GM21528 (cell line): ENCODE results near the gene AGR2.

ENCODE experiments used
- ATAC-seq: cut with Tn5 transposase; IDR thresholded peaks from one replicate; pipeline ENCODE4 v1.9.1; 2021; ENCODE audit warnings: mild to moderate bottlenecking, moderate library complexity; ENCODE audit not compliant: unreplicated experiment, low FRiP score

The AGR2 gene

DNA sequence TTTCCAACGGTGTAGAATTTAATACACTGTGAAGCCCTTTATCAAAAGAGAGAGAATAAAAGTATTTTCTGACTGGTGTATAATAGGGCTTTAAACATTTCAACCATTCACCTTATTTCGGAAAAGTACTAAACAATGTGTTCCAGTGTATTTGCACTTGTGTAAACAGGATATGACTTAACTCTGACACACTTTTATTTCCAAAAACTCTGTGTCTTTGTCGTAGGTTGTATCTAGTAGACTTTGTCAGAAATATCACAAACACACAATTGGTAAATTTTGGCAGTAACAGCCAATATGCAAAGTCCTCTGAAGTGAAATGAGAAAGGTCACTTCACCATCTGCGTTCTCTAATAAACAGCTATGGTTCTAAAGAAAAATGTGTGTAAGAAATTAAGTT is 61.6 kb downstream of the AGR2 start:
- no peak for ATAC-seq

DNA sequence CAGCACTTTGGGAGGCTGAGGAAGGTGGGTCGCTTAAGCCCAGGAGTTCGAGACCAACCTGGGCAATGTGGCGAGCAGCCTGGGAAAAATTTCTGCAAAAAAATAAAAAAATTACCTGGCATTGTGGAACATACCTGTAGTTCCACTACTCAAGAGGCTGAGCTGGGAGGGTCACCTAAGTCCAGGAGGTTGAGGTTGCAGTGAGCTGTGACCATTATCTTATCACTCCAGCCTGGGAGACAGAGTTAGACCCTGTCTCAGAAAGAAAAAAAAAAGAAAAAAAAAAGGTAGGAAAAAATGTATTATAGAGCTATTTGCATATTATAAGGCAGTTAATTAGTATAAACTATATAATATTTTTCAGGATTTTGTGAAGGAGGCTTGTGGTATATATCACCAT is 62.3 kb downstream of the AGR2 start:
- ATAC-seq: no peak
